Trophoblast cell (in vitro differentiated cells and primary cell): ENCODE data around the gene ERC1.

Experiments used
- DNase-seq, 2 donors: peaks; one replicate each; pipeline ENCODE4 v3.0.0-alpha.2; 2016
- H2AFZ ChIP-seq: 2 replicates; pipeline ENCODE4 v1.6.1; 2013; ENCODE audit warnings: low read length, moderate library complexity, mild to moderate bottlenecking; ENCODE audit not compliant: insufficient read depth, poor library complexity
- H2AK5ac ChIP-seq: 2 replicates; pipeline ENCODE4 v1.6.1; 2013; ENCODE audit warnings: mild to moderate bottlenecking, low read length
- H2BK120ac ChIP-seq: 2 replicates; pipeline ENCODE4 v1.6.1; 2013; ENCODE audit warnings: low read length, mild to moderate bottlenecking, moderate library complexity; ENCODE audit not compliant: insufficient read depth, poor library complexity
- H2BK12ac ChIP-seq: 2 replicates; pipeline ENCODE4 v1.6.1; 2013; ENCODE audit warnings: mild to moderate bottlenecking, low read length, moderate library complexity
- H2BK5ac ChIP-seq: 2 replicates; pipeline ENCODE4 v1.6.1; 2013; ENCODE audit warnings: low read length, low read depth, moderate library complexity, mild to moderate bottlenecking; ENCODE audit not compliant: poor library complexity
- H3K14ac ChIP-seq: 2 replicates; pipeline ENCODE4 v1.6.1; 2013; ENCODE audit warnings: mild to moderate bottlenecking, low read length
- H3K18ac ChIP-seq: 2 replicates; pipeline ENCODE4 v1.6.1; 2013; ENCODE audit warnings: mild to moderate bottlenecking, low read length
- H3K23ac ChIP-seq: 2 replicates; pipeline ENCODE4 v1.6.1; 2013; ENCODE audit warnings: low read length
- H3K27ac ChIP-seq: 2 replicates; pipeline ENCODE4 v1.5.1; 2013; ENCODE audit warnings: low read depth, mild to moderate bottlenecking, inconsistent platforms, low read length, moderate library complexity
- H3K27me3 ChIP-seq: 2 replicates; pipeline ENCODE4 v1.6.1; 2013; ENCODE audit warnings: inconsistent platforms, mild to moderate bottlenecking, low read length, moderate library complexity; ENCODE audit not compliant: insufficient read depth
- H3K36me3 ChIP-seq, 2 experiments: 1 replicate in 1 of 2; 2 replicates in 1 of 2; pipeline ENCODE4 v1.6.1; 2013; ENCODE audit warnings: low read length in 2 of 2, mild to moderate bottlenecking in 2 of 2, moderate library complexity in 1 of 2; ENCODE audit not compliant: insufficient read depth in 2 of 2, control insufficient read depth in 1 of 2
- H3K4ac ChIP-seq: 2 replicates; pipeline ENCODE4 v1.6.1; 2013; ENCODE audit warnings: low read depth, mild to moderate bottlenecking, low read length, moderate library complexity
- H3K4me1 ChIP-seq, 2 experiments: 1 replicate in 1 of 2; 2 replicates in 1 of 2; pipeline ENCODE4 v1.6.1; 2013; ENCODE audit warnings: low read length in 2 of 2, mild to moderate bottlenecking in 2 of 2, moderate library complexity in 1 of 2; ENCODE audit not compliant: insufficient read depth in 2 of 2, control insufficient read depth in 1 of 2
- H3K4me2 ChIP-seq: 2 replicates; pipeline ENCODE4 v1.6.1; 2013; ENCODE audit warnings: inconsistent platforms, mild to moderate bottlenecking, low read length, moderate library complexity
- H3K4me3 ChIP-seq: 2 replicates; pipeline ENCODE4 v1.5.1; 2013; ENCODE audit warnings: mild to moderate bottlenecking, low read depth, low read length, inconsistent platforms
- H3K79me1 ChIP-seq: one replicate; pipeline ENCODE4 v1.6.1; 2013; ENCODE audit warnings: low read length
- H3K79me2 ChIP-seq: 2 replicates; pipeline ENCODE4 v1.6.1; 2013; ENCODE audit warnings: low read length, mild to moderate bottlenecking; ENCODE audit not compliant: control insufficient read depth, insufficient read depth, poor library complexity
- H3K9ac ChIP-seq: 2 replicates; pipeline ENCODE4 v1.6.1; 2013; ENCODE audit warnings: mild to moderate bottlenecking, low read length
- H3K9me3 ChIP-seq: 2 replicates; pipeline ENCODE4 v1.6.1; 2013; ENCODE audit warnings: low read depth, mild to moderate bottlenecking, control low read depth, inconsistent platforms, low read length; ENCODE audit not compliant: insufficient read depth
- H4K12ac ChIP-seq: 2 replicates; pipeline ENCODE4 v1.6.1; 2013; ENCODE audit warnings: low read depth, mild to moderate bottlenecking, low read length, moderate library complexity
- H4K8ac ChIP-seq: 2 replicates; pipeline ENCODE4 v1.6.1; 2013; ENCODE audit warnings: low read depth, mild to moderate bottlenecking, low read length, moderate library complexity
- H4K91ac ChIP-seq: one replicate; pipeline ENCODE4 v1.6.1; 2013; ENCODE audit warnings: low read depth, mild to moderate bottlenecking, low read length, moderate library complexity
- WGBS: extraction: QIAGEN DNeasy Blood & Tissue Kit; methylation state at CpG from one replicate; pipeline ENCODE4 v1.1.7; 2013; ENCODE audit warnings: missing lambda C conversion rate; ENCODE audit not compliant: insufficient read length, insufficient coverage; ENCODE audit errors: extremely low coverage; 5-methylcytosine and 5-hydroxymethylcytosine counted together

ERC1 gene

GRCh38 chr12:1170411-1170810, 179.4 kb downstream of the ERC1 start:
- H3K9ac ChIP-seq, result no peak overlapping the region
- no peak overlapping the region for H3K14ac ChIP-seq
- no peak overlapping the region for H3K4me2 ChIP-seq
- WGBS, result no CpG with 5 or more reads among the region's 3 CpGs
- H4K8ac ChIP-seq, result no peak overlapping the region
- H3K79me2 ChIP-seq, result no peaks in the 10 kb centered on the region
- H2AK5ac ChIP-seq, result no peak overlapping the region
- peaks cover 0 to 6% of the 10 kb centered on the region in 2 experiments for H3K36me3 ChIP-seq
- H3K79me1 ChIP-seq, result no peaks in the 10 kb centered on the region
- H3K27me3 ChIP-seq, result no peaks in the 10 kb centered on the region
- no peak overlapping the region for H2BK120ac ChIP-seq
- no peak overlapping the region for H3K27ac ChIP-seq
- H3K23ac ChIP-seq, result no peak overlapping the region
- H2AFZ ChIP-seq, result no peak overlapping the region
- no peak overlapping the region for H4K12ac ChIP-seq
- DNase-seq, result no peak
- no peak overlapping the region for H3K18ac ChIP-seq
- no peak overlapping the region for H4K91ac ChIP-seq
- no peak overlapping the region for H2BK12ac ChIP-seq
- H3K4me3 ChIP-seq, result no peak overlapping the region
- H3K4ac ChIP-seq, result no peak overlapping the region
- no peaks in the 10 kb centered on the region for H3K9me3 ChIP-seq
- H3K4me1 ChIP-seq, result no peaks in the 10 kb centered on the region
- no peak overlapping the region for H2BK5ac ChIP-seq

- Histone ChIP-seq H3K9me3 (no peaks in the 10 kb centered on the region), H3K4me2 (no peak overlapping the region), H2AFZ (no peak overlapping the region), H3K79me2 (no peaks in the 10 kb centered on the region), H4K91ac (no peak overlapping the region), H3K14ac (no peak overlapping the region), H4K8ac (no peak overlapping the region), H4K12ac (no peak overlapping the region), H3K18ac (no peak overlapping the region), H3K23ac (no peak overlapping the region), H3K36me3 (peaks cover 0 to 6% of the 10 kb centered on the region in 2 experiments), H3K79me1 (no peaks in the 10 kb centered on the region), H2BK120ac (no peak overlapping the region), H3K9ac (no peak overlapping the region), H2BK5ac (no peak overlapping the region), H2BK12ac (no peak overlapping the region), H3K27ac (no peak overlapping the region), H3K4ac (no peak overlapping the region), H3K27me3 (no peaks in the 10 kb centered on the region), H2AK5ac (no peak overlapping the region), H3K4me1 (no peaks in the 10 kb centered on the region), H3K4me3 (no peak overlapping the region)
- no CpG with 5 or more reads among the region's 6 CpGs for WGBS
- DNase-seq, result no peak
Measured at GRCh38 chr12:1171657-1172408, 180.8 kb downstream of the ERC1 start.

DNA sequence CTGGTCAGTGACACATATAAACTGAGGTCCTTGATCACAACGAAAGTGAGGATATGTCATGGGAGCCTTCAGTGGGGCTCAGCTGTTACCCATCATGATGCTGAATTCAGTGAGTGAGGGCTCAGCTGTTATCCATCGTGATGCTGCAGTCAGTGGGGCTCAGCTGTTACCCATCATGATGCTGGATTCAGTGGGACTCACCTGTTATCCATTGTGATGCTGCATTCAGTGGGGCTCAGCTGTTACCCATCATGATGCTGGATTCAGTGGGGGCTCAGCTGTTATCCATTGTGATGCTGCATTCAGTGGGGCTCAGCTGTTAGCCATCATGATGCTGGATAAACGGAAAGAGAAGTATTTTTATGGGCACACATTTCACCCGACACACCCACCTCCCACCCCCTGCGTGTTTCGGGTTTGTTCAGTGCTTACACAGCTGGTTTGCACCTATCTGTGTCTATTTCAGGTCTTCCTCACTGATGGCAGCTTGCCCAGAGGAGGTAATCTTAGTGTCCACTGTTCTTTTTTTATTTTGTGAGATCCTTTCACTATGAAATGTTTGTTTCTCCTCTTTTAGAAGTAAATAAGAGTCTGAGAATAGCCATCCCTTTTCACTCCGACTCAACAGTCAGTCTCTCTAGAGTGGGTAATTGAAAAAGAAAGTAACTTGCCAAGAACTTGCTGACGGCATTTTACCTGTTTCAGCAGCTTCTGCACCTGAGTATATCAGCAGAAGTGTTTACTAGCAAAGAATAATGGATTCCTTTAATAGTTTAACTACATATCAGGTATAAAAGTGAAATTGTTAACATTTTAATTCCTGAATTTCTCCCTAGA, 183.0 kb downstream of the ERC1 start:
- no peaks in the 10 kb centered on the region for H3K4me1 ChIP-seq
- H3K79me1 ChIP-seq, result no peaks in the 10 kb centered on the region
- H2AK5ac ChIP-seq, result no peak overlapping the region
- DNase-seq, result no peak
- no peak overlapping the region for H3K9ac ChIP-seq
- H3K27ac ChIP-seq, result no peak overlapping the region
- no peak overlapping the region for H3K23ac ChIP-seq
- no peaks in the 10 kb centered on the region for H3K9me3 ChIP-seq
- H2BK120ac ChIP-seq, result no peak overlapping the region
- H4K91ac ChIP-seq, result no peak overlapping the region
- no peaks in the 10 kb centered on the region for H3K36me3 ChIP-seq
- no peak overlapping the region for H3K4me2 ChIP-seq
- no peak overlapping the region for H4K8ac ChIP-seq
- H3K4me3 ChIP-seq, result no peak overlapping the region
- no peak overlapping the region for H2BK5ac ChIP-seq
- no peak overlapping the region for H3K4ac ChIP-seq
- no peaks in the 10 kb centered on the region for H3K79me2 ChIP-seq
- H3K14ac ChIP-seq, result no peak overlapping the region
- H3K27me3 ChIP-seq, result no peaks in the 10 kb centered on the region
- H3K18ac ChIP-seq, result no peak overlapping the region
- H4K12ac ChIP-seq, result no peak overlapping the region
- H2BK12ac ChIP-seq, result no peak overlapping the region
- no peak overlapping the region for H2AFZ ChIP-seq
- no CpG with 5 or more reads among the region's 8 CpGs for WGBS

- no peak overlapping the region for H3K27ac ChIP-seq
- no peak overlapping the region for H4K12ac ChIP-seq
- H2AFZ ChIP-seq, result no peak overlapping the region
- no CpG with 5 or more reads among the region's 2 CpGs for WGBS
- no peaks in the 10 kb centered on the region for H3K79me1 ChIP-seq
- H3K14ac ChIP-seq, result no peak overlapping the region
- H3K18ac ChIP-seq, result no peak overlapping the region
- DNase-seq, result peak in 1 of 2 donors; percentile 15
- H4K8ac ChIP-seq, result no peak overlapping the region
- no peaks in the 10 kb centered on the region for H3K79me2 ChIP-seq
- H4K91ac ChIP-seq, result no peak overlapping the region
- no peak overlapping the region for H3K23ac ChIP-seq
- H3K9me3 ChIP-seq, result no peaks in the 10 kb centered on the region
- H3K4me2 ChIP-seq, result no peak overlapping the region
- H3K4me1 ChIP-seq, result no peaks in the 10 kb centered on the region
- no peak overlapping the region for H3K4me3 ChIP-seq
- no peak overlapping the region for H3K4ac ChIP-seq
- H2BK5ac ChIP-seq, result no peak overlapping the region
- H2BK120ac ChIP-seq, result no peak overlapping the region
- H3K27me3 ChIP-seq, result no peaks in the 10 kb centered on the region
- no peaks in the 10 kb centered on the region for H3K36me3 ChIP-seq
- H2BK12ac ChIP-seq, result no peak overlapping the region
- no peak overlapping the region for H3K9ac ChIP-seq
- H2AK5ac ChIP-seq, result no peak overlapping the region
Measured at GRCh38 chr12:1174659-1175058, 183.6 kb downstream of the ERC1 start.
